Measurements from ENCODE around the gene LRRN4CL. TPM values are rescaled to one million over a fixed set of nuclear protein-coding genes. Genes with fewer than 3 reads are reported as not detected.
A peak's percentile ranks its signal among the peaks of the same experiment; 100 is the strongest.
"Not testable (repeated sequence)": the region's sequence is repeated elsewhere in the genome, so short reads cannot be mapped to it uniquely, and the experiment has no call there.

Gene LRRN4CL
- polyA plus RNA-seq (2011; rRNA removed) (2.6 and 2.9 TPM in 2 replicates), polyA minus RNA-seq (2011; rRNA and poly(A)+ RNA removed) (0.93 and 1.1 TPM in 2 replicates)

DNA sequence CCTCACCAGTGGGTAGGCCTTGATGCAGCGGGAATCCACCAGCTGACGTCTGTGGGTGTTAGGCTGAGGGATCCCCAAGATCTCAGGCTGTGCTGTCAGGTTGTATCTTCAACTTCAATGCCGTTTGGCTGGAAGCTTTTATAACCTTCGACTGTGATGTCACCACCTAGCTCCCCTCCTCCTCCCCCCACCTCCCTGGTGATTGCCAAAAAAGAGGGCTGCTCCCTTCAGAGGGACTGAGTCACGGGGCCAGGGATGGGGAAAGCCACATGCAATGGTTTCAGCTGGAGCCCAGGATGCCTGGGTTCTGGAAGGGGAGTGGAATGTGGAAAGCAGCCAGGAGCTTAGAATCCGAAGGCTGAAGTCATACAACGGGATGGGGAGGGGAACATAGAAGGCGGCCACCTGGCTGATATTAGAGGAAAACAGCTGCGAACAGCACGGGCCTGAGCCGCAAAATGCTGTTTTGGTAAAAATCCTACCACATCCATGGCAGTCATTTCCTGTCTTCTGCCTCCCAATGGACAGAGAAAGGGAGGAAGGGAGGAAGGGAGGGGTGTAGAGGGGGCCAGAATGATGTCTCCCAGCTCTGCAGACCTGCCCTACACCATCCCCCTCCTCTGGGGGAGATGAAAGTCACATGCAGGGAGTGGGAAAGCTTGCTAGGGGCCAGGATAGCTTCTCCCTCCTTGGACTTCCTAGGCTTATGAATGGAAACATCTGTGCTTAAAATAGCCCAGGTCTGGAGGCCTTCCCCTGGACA is at the start of gene LRRN4CL:
TSS of gene LRRN4CL (minus strand) at position 110 of the 763 bp plus-strand sequence. CDS start 1,022 bp downstream, outside the sequence.
- TF ChIP-seq, protein P1, sequence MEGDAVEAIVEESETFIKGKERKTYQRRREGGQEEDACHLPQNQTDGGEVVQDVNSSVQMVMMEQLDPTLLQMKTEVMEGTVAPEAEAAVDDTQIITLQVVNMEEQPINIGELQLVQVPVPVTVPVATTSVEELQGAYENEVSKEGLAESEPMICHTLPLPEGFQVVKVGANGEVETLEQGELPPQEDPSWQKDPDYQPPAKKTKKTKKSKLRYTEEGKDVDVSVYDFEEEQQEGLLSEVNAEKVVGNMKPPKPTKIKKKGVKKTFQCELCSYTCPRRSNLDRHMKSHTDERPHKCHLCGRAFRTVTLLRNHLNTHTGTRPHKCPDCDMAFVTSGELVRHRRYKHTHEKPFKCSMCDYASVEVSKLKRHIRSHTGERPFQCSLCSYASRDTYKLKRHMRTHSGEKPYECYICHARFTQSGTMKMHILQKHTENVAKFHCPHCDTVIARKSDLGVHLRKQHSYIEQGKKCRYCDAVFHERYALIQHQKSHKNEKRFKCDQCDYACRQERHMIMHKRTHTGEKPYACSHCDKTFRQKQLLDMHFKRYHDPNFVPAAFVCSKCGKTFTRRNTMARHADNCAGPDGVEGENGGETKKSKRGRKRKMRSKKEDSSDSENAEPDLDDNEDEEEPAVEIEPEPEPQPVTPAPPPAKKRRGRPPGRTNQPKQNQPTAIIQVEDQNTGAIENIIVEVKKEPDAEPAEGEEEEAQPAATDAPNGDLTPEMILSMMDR (IDR thresholded peaks at IDR 0.05; ENCODE audit: insufficient read depth, low read depth, low read length): no peak
- Histone ChIP-seq H3K4me3 (ENCODE audit: low read depth, low read length) (peak within 1 kb of the TSS; percentile 16), H3K27me3 (ENCODE audit: control insufficient read depth, insufficient read depth, low read length) (no peaks in the 10 kb centered on the region), H3K36me3 (ENCODE audit: control insufficient read depth, insufficient read depth, low read length) (peaks cover 16% of the 10 kb centered on the region)
- peak; percentile 91 for DNase-seq (ENCODE audit: low read depth)
- ChIA-PET CTCF (interaction anchor here (0.7 to 4.0 kb wide), 11 partner anchors 9 to 192 kb away, joined by 3 to 33 read pairs (median 5); partner anchors contain the start of genes C11orf98, CSKMT, LBHD1 and TMEM179B), POLR2A (interaction anchor here (0.6 to 1.5 kb wide), 6 partner anchors 18 to 295 kb away, joined by 3 to 7 read pairs (median 3); partner anchors contain the start of genes C11orf98, CSKMT, EEF1G and LBHD1)

DNA sequence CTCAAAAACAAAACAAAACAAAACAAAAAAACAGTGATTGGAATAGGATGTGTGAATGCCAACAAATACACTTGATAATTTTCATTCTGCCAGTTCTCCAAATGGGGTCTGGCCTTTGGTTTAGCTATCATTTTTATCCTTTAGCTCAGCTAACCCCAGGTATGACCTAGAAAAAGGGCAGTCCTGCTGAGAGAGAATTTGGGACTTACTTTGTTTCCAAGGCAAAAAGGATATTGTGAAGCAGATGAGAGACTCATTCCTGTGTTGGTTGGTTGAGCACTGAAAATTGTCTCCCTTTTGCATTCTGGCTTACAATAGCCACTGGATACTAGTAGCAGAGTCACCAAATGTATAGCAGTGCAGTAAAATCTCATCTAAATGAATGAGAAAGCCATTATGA is 47.9 kb upstream of the LRRN4CL start:
- CTCF ChIA-PET: no interaction called here
- POLR2A ChIA-PET: interaction anchor here (0.6 kb wide), 1 partner anchor 24 kb away, joined by 7 read pairs; the partner anchor contains the start of gene POLR2G

GRCh38 chr11:62732830-62733229 is 43.5 kb upstream of the LRRN4CL start:
- Histone ChIP-seq H3K4me3 (ENCODE audit: low read depth, low read length) (no peak overlapping the region), H3K36me3 (ENCODE audit: control insufficient read depth, insufficient read depth, low read length) (peaks cover 7% of the 10 kb centered on the region), H3K27me3 (ENCODE audit: control insufficient read depth, insufficient read depth, low read length) (no peaks in the 10 kb centered on the region)
- no peak for DNase-seq (ENCODE audit: low read depth)
- CTCF ChIA-PET: interaction anchor here (0.7 kb wide), 1 partner anchor 759 kb away, joined by 3 read pairs; no protein-coding TSS in a partner anchor
- POLR2A ChIA-PET: no interaction called here
- TF ChIP-seq, protein P1 (IDR thresholded peaks at IDR 0.05; ENCODE audit: insufficient read depth, low read depth, low read length): peak; percentile 16; the same call in 1 of the 2 replicates

More for the DNA sequence above, 47.9 kb upstream of the LRRN4CL start:
- Histone ChIP-seq H3K36me3 (ENCODE audit: control insufficient read depth, insufficient read depth, low read length) (peaks cover 9% of the 10 kb centered on the region), H3K27me3 (ENCODE audit: control insufficient read depth, insufficient read depth, low read length) (no peaks in the 10 kb centered on the region), H3K4me3 (ENCODE audit: low read depth, low read length) (no peak overlapping the region)
- DNase-seq (ENCODE audit: low read depth): no peak
- TF ChIP-seq, protein P1 (IDR thresholded peaks at IDR 0.05; ENCODE audit: insufficient read depth, low read depth, low read length): no peak

GRCh38 chr11:62730076-62730475 is 40.7 kb upstream of the LRRN4CL start:
- DNase-seq (ENCODE audit: low read depth); H3K36me3 ChIP-seq (ENCODE audit: control insufficient read depth, insufficient read depth, low read length); H3K27me3 ChIP-seq (ENCODE audit: control insufficient read depth, insufficient read depth, low read length); POLR2A ChIA-PET; H3K4me3 ChIP-seq (ENCODE audit: low read depth, low read length): not testable (repeated sequence)
- CTCF ChIA-PET: interaction anchor here (1.3 kb wide), 1 partner anchor 57 kb away, joined by 6 read pairs; the partner anchor contains the start of gene TMEM179B

- DNase-seq (ENCODE audit: low read depth): no peak
- Histone ChIP-seq H3K36me3 (ENCODE audit: control insufficient read depth, insufficient read depth, low read length) (0 out of 2 replicates have a peak, but pooled peaks cover under 1% of the 10 kb centered on the region), H3K27me3 (ENCODE audit: control insufficient read depth, insufficient read depth, low read length) (no peaks in the 10 kb centered on the region), H3K4me3 (ENCODE audit: low read depth, low read length) (peak within 1 kb of the TSS; percentile 88)
- TF ChIP-seq, protein P1 (IDR thresholded peaks at IDR 0.05; ENCODE audit: insufficient read depth, low read depth, low read length): no peak
- CTCF ChIA-PET: interaction anchor here (0.6 to 1.4 kb wide), 4 partner anchors 22 to 287 kb away, joined by 3 to 4 read pairs (median 3); partner anchors contain the start of gene BSCL2
- POLR2A ChIA-PET: interaction anchor here (1.4 to 1.8 kb wide), 2 partner anchors 113 to 127 kb away, joined by 5 to 7 read pairs; partner anchors contain the start of gene MTA2
Observed at GRCh38 chr11:62728171-62728988, 39.0 kb upstream of the LRRN4CL start, which contains the start of gene TTC9C. TTC9C (plus strand) TSS chr11:62728486; CDS start chr11:62728849, 363 bp downstream.

All from BJ (cell line).